GM12878 (cell line): ENCODE results near the gene NEMP2. TPM values are rescaled to one million over a fixed set of nuclear protein-coding genes. Genes with fewer than 3 reads are reported as not detected.

Experiments used
- CBFB ChIP-seq: IDR thresholded peaks from 2 replicates; pipeline ENCODE4 v1.6.1; 2016; ENCODE audit warnings: antibody characterized with exemption, low read depth
- CHD4 ChIP-seq: fragments of 200-600 bp; sonication (generic); IDR thresholded peaks from 2 replicates; pipeline ENCODE4 v1.6.1; 2016; ENCODE audit warnings: mild to moderate bottlenecking
- CREB1 ChIP-seq: IDR thresholded peaks from 2 replicates; pipeline ENCODE4 v1.6.1; 2012; ENCODE audit warnings: low read depth, mild to moderate bottlenecking, inconsistent platforms
- CTCF ChIP-seq, 3 experiments: IDR thresholded peaks in 2 of 3; conservative IDR thresholded peaks in 1 of 3; 2 replicates each; pipeline ENCODE4 v1.5.1; 2011; ENCODE audit warnings: low read depth in 3 of 3, low read length in 3 of 3, mild to moderate bottlenecking in 3 of 3, control low read depth in 2 of 3, moderate library complexity in 2 of 3, inconsistent platforms in 1 of 3, mixed read lengths in 1 of 3; ENCODE audit not compliant: control insufficient read depth in 2 of 3, insufficient read depth in 1 of 3; ENCODE audit errors: extremely low read depth in 1 of 3
- CUX1 ChIP-seq: IDR thresholded peaks from 2 replicates; pipeline ENCODE4 v1.6.1; 2012; ENCODE audit warnings: improper control_type of control experiment, low read depth, low read length; ENCODE audit not compliant: insufficient replicate concordance
- ESRRA ChIP-seq: IDR thresholded peaks from 2 replicates; pipeline ENCODE4 v1.6.1; 2012; ENCODE audit warnings: mild to moderate bottlenecking, low read length, improper control_type of control experiment
- EZH2 ChIP-seq: IDR thresholded peaks from 2 replicates; pipeline ENCODE4 v1.6.1; 2012; ENCODE audit warnings: low read depth, mild to moderate bottlenecking, control low read depth, inconsistent platforms, low read length, borderline replicate concordance; ENCODE audit not compliant: control insufficient read depth
- HDAC2 ChIP-seq: fragments of 200-600 bp; sonication (generic); IDR thresholded peaks from 2 replicates; pipeline ENCODE4 v1.6.1; 2017
- HDAC6 ChIP-seq: fragments of 200-600 bp; sonication (generic); IDR thresholded peaks from one replicate; pipeline ENCODE4 v1.8.0; 2017; ENCODE audit warnings: antibody characterized with exemption; ENCODE audit not compliant: unreplicated experiment
- IKZF1 ChIP-seq: fragments of 450-650 bp; conservative IDR thresholded peaks from 2 replicates; pipeline ENCODE4 v1.6.1; 2017; ENCODE audit warnings: antibody characterized with exemption, mild to moderate bottlenecking
- MEF2A ChIP-seq: IDR thresholded peaks from 2 replicates; pipeline ENCODE4 v1.6.1; 2011; ENCODE audit warnings: low read depth, mild to moderate bottlenecking, low read length, moderate library complexity; ENCODE audit not compliant: insufficient read depth
- MTA2 ChIP-seq: fragments of 450-650 bp; IDR thresholded peaks from 2 replicates; pipeline ENCODE4 v1.6.1; 2016; ENCODE audit warnings: low read depth, mild to moderate bottlenecking, moderate library complexity
- MTA3 ChIP-seq: IDR thresholded peaks from 2 replicates; pipeline ENCODE4 v1.6.1; 2012; ENCODE audit warnings: low read length, inconsistent platforms, borderline replicate concordance
- NBN ChIP-seq: fragments of 450-650 bp; IDR thresholded peaks from 2 replicates; pipeline ENCODE4 v1.6.1; 2016
- NFIC ChIP-seq: IDR thresholded peaks from 2 replicates; pipeline ENCODE4 v1.6.1; 2012; ENCODE audit warnings: low read depth, mild to moderate bottlenecking, inconsistent platforms, low read length, moderate library complexity
- NR2C1 ChIP-seq: fragments of 450-650 bp; IDR thresholded peaks from 2 replicates; pipeline ENCODE4 v1.6.1; 2017; ENCODE audit warnings: antibody characterized with exemption, mild to moderate bottlenecking, moderate library complexity
- NR2C2 ChIP-seq: IDR thresholded peaks from 2 replicates; pipeline ENCODE4 v1.6.1; 2011; ENCODE audit warnings: borderline replicate concordance, low read depth; ENCODE audit not compliant: control insufficient read depth, insufficient read length
- PAX8 ChIP-seq: fragments of 450-650 bp; IDR thresholded peaks from 2 replicates; pipeline ENCODE4 v1.6.1; 2017; ENCODE audit warnings: mild to moderate bottlenecking, moderate library complexity
- POLR2AphosphoS2 ChIP-seq: IDR thresholded peaks from 2 replicates; pipeline ENCODE4 v1.6.1; 2011; ENCODE audit warnings: low read depth, mild to moderate bottlenecking, low read length, improper control_type of control experiment, moderate library complexity
- POLR2AphosphoS5 ChIP-seq: IDR thresholded peaks from 2 replicates; pipeline ENCODE4 v1.6.1; 2011; ENCODE audit warnings: mild to moderate bottlenecking, low read length, inconsistent platforms
- RB1 ChIP-seq: fragments of 450-650 bp; formaldehyde crosslinking; IDR thresholded peaks from 2 replicates; pipeline ENCODE4 v1.6.1; 2017; ENCODE audit warnings: mild to moderate bottlenecking, borderline replicate concordance
- SIX5 ChIP-seq: IDR thresholded peaks from 2 replicates; pipeline ENCODE4 v1.6.1; 2011; ENCODE audit warnings: mild to moderate bottlenecking, low read depth, low read length, moderate library complexity; ENCODE audit not compliant: severe bottlenecking
- SMARCA5 ChIP-seq: fragments of 450-650 bp; IDR thresholded peaks from 2 replicates; pipeline ENCODE4 v1.6.1; 2017; ENCODE audit warnings: mild to moderate bottlenecking
- SREBF1 ChIP-seq: IDR thresholded peaks from 2 replicates; pipeline ENCODE4 v1.6.1; 2012; ENCODE audit warnings: mild to moderate bottlenecking, low read length
- SUPT20H ChIP-seq: IDR thresholded peaks from 2 replicates; pipeline ENCODE4 v1.6.1; 2011; ENCODE audit warnings: low read depth, mild to moderate bottlenecking, low read length, moderate library complexity, borderline replicate concordance; ENCODE audit not compliant: control insufficient read depth
- ZNF384 ChIP-seq: IDR thresholded peaks from 2 replicates; pipeline ENCODE4 v1.6.1; 2012; ENCODE audit warnings: low read depth, mild to moderate bottlenecking, low read length, improper control_type of control experiment, borderline replicate concordance
- polyA plus RNA-seq, 11 experiments: library from polyadenylated mRNA; depleted of rRNA in 4 of 11; unstranded in 6 of 11; stranded (reverse) in 5 of 11; fragments of >200 nt; fragmentation: Nextera tagmentation in 4 of 11; fragmentation: Illumina TruSeq in 1 of 11; extraction: Ambion mirVana in 4 of 11; extraction: Trizol in 1 of 11; gene quantifications; 1 replicate in 1 of 11; 2 replicates in 10 of 11; pipeline versions ENCODE4 v1.2.1 to v1.2.3, GENCODE V29; 2011 to 2016; ENCODE audit warnings: inconsistent platforms in 2 of 11, missing spikeins in 2 of 11, low read depth in 1 of 11
- total RNA-seq, 4 experiments: library from RNA; depleted of rRNA in 3 of 4; stranded (reverse); fragments of >200 nt in 3 of 4; fragmentation: Illumina TruSeq in 1 of 4; extraction: Trizol in 1 of 4; gene quantifications; 2 replicates each; pipeline versions ENCODE4 v1.2.1 to v1.2.3, GENCODE V29; 2013 to 2021

The NEMP2 gene
- total and polyA plus RNA-seq, 10 of the 15 experiments (the other 5 are each of a cell fraction or from before 2014, with no cell fraction given), result 2.3 to 14.0 (median 8.1) TPM

DNA sequence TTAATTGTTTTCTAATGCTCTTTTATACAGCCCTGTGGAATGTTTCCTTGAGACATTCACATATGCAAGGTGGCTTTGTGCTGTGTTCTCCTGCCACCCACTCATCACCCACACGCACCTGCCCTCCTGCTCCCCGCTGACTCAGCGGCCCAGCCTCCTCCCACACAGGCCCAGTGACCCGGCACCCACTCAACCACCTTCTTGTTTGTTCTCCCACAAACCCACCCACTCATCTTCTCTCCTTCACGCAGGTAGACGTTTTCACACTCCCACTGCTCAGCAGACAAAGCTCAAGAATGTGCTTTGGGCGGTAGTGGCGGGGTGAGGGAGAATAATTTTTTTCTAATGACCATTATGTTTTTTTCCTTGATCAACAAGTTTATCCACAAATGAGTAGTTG, 28.6 kb upstream of the NEMP2 start (continued):
- TF ChIP-seq CUX1 (no peak), MTA3 (no peak), RB1 (no peak), EZH2 (no peak), HDAC6 (no peak), NR2C1 (no peak), SREBF1 (no peak), NBN (peak; percentile 66; the same call in 1 of the 2 replicates), CREB1 (no peak), SMARCA5 (no peak), NFIC (0 out of 2 replicates have a peak, but pooled peaks have one; percentile 34), HDAC2 (no peak), CBFB (no peak), SIX5 (no peak), ZNF384 (no peak), SUPT20H (no peak), MTA2 (peak; percentile 72), POLR2AphosphoS2 (no peak), MEF2A (0 out of 2 replicates have a peak, but pooled peaks have one; percentile 3), ESRRA (no peak), CHD4 (no peak), IKZF1 (peak; percentile 62), NR2C2 (no peak), POLR2AphosphoS5 (no peak), PAX8 (no peak), CTCF (IDR thresholded peaks at IDR 0.05 in 2 of 3, conservative IDR thresholded peaks at IDR 0.05 in 1 of 3; ENCODE audit: control insufficient read depth in 2 of 3, extremely low read depth in 1 of 3, insufficient read depth in 1 of 3, low read depth in 3 of 3, low read length in 3 of 3) (no peak)
